Right renal pelvis (tissue), 4 donors: ENCODE data around the gene CACFD1. TPM values are rescaled to one million over a fixed set of nuclear protein-coding genes. Genes with fewer than 3 reads are reported as not detected.

Source experiments
- DNase-seq, 4 donors: peaks; one replicate each; pipeline ENCODE4 v3.0.0-alpha.2; 2013; ENCODE audit warnings: low read depth in 4 of 4, low spot score in 3 of 4, missing footprints in 1 of 4
- polyA plus RNA-seq, 4 donors: library from polyadenylated mRNA; unstranded; fragments of 120-200 nt; gene quantifications; one replicate each; pipeline ENCODE4 v1.2.1, GENCODE V29; 2013; ENCODE audit not compliant: insufficient read length in 4 of 4

CACFD1 gene
- polyA plus RNA-seq = 10 to 100 TPM; 25.4 to 40.6 (median 28.5) TPM

DNA sequence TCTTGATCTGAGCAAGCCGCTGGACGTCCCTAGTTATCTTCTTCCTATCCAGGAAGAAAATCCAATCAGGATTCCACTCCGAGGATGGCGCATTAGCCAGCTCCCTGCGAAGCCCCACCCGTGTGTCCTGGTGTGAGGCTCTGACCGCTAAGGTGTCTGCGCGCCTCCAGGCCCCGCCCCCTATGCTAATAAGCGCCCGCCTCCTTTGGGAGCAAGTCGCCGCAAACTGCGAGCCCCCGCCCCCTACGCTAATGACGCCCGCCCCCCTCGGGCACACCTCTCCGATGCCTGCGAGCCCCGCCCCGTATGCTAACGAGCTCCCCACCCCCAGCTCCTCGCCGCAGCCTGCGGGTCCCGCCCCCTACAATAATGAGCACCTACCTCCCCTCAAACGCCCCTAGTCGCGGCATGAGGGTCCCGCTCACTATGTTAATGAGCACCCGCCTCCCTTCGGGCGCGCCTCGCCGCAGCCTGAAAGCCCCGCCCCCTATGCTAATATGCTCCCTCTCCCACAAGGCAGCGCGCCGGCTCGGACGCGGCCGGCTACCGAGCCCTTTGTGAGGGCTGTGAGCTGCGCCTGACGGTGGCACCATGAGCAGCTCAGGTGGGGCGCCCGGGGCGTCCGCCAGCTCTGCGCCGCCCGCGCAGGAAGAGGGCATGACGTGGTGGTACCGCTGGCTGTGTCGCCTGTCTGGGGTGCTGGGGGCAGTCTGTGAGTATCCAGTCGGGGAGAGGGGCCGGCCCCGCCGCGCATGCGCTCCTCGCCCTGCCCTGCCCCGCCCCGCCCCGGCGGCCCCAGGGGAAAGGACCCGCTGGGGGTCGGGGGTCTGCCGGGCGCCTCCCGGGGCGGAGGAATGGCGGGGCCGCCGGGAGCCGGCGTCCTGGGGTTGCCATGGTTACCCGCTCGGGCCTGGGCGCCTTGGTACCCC, at the start of gene CACFD1:
CACFD1 (plus strand) TSS at position 503 of the 929 bp plus-strand sequence; CDS start at position 592, 89 bp downstream.
- DNase-seq = peak; percentile 87 to 94 (median 92)

DNA sequence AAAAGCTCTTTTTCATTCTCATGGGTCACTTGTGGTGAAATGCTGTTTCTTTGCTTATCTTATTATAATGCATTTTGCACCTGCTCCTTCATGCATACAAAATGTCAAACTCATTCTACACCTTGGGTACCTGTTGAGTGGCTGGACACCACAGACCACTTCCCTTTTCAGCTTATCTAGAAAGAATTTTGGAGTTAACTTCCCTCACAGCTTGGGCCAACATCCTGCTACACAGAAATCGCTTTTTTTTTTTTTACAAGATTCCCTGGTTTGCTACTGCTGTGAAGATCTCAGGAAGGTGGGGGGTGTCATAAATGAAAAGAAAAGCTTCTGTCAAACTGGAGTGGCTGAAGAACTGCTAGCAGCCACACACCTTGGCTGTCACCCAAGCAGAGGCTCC, 44.6 kb upstream of the CACFD1 start:
- no peak for DNase-seq

DNA sequence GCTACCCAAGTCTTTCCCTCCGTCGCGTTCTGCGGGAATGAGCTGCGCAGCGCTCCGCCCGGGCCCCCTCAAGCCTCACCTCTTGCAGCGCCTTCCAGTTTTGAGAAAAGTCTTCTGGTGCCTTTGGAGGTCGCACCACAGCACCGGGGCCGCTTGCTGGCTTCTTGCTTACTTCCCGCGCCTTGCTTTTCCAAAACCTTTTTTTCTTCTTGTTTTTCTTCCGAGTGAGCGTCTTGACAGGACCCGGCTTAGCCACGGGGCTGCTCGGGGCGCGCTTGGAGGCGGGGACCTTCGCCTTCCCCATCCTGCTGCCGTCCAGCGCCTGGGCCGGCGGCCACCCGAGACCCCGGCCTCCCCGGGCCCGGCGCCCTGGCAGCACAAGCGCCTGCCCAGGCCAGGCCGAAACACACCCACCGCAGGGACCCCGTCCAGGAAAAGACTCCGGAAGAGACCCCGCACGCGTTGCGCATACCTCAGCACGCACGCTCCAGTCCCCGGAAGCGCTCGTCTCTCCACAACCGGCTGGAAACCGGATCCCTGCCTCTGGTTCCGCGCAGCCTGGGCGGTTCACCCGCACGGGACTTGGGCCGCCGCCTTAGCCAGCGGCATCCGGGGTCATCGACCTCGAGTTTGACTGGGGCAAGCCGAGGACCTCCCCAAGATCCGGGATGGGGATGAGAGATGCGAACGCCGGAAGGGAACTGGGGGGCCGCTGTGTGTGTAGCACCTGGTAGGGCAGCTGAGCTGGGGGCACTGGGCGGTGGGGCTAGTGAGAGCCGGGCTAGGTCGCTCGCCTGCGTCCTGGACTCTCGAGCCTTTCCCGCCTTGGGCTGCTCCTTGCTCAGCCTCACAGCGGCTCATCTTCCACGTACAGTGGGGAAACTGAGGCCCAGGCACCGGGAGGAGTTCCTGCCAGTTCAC, 42.0 kb upstream of the CACFD1 start, which contains the start of gene REXO4:
REXO4 (minus strand) TSS at position 470 of the 921 bp plus-strand sequence; CDS start at position 304, 166 bp downstream.
- DNase-seq = peak; percentile 70 to 88 (median 77)

GRCh38 chr9:133419005-133419404, 40.8 kb upstream of the CACFD1 start:
- DNase-seq = no peak

DNA sequence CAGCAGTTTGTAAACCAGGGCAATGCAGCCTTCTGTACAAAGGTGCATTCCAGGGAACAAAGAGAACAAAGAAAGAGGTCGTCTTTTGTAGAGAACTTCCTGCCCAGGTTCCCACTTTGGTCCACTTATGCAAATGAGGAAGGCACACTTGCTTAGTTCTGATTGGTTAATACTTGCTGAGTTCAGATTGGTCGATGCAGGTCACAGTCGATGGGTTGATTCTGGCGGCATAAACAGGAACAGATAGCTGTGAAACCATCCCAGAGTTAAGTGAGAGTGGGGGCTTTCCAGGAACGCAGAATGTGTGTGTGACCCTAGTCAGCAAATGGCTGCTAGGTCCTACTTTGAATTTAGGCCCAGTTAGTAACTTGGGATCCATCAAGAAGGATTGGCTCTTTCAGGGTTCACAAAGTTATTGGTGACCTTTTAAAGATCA, 39.4 kb upstream of the CACFD1 start:
- DNase-seq = no peak

GRCh38 chr9:133421615-133422542, 37.9 kb upstream of the CACFD1 start, which contains the start of gene ADAMTS13:
TSS of gene ADAMTS13 (plus strand) at chr9:133422367. CDS start at chr9:133422444, 77 bp downstream.
- no peak for DNase-seq

DNA sequence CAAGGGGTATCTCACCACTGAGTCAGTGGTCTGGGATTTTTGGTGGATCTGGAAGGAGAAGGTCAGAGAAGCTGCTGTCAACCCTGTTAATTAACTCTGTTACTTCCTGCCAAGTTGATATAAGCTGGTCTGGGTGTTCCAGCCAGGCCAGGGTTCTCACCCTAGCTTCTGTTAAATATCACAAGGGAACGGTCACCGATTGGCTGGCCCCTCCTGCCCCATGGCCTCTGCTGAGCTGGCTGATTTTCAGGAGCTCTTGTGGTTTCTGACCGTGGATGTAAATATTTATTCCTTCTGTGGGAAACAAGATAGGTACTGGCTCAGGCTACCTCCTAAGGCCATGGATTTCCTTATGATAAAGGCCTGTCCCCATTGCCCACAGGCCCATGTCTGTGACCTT, 36.6 kb upstream of the CACFD1 start:
- no peak for DNase-seq

GRCh38 chr9:133424187-133424586, 35.6 kb upstream of the CACFD1 start:
- DNase-seq = no peak

GRCh38 chr9:133425049-133425632, 34.6 kb upstream of the CACFD1 start:
- DNase-seq = no peak

DNA sequence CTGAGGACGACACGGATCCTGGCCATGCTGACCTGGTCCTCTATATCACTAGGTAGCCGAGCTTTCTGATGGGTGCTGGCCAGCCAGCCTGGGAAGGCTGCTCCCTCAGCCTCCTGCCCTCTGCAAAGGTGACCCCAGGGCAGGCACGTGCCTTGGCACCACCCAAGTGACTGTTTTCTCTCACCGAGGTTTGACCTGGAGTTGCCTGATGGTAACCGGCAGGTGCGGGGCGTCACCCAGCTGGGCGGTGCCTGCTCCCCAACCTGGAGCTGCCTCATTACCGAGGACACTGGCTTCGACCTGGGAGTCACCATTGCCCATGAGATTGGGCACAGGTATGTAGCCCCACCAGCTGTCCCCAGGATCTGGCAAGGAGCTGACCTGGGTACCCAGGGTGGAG, 33.8 kb upstream of the CACFD1 start:
- DNase-seq = no peak

DNA sequence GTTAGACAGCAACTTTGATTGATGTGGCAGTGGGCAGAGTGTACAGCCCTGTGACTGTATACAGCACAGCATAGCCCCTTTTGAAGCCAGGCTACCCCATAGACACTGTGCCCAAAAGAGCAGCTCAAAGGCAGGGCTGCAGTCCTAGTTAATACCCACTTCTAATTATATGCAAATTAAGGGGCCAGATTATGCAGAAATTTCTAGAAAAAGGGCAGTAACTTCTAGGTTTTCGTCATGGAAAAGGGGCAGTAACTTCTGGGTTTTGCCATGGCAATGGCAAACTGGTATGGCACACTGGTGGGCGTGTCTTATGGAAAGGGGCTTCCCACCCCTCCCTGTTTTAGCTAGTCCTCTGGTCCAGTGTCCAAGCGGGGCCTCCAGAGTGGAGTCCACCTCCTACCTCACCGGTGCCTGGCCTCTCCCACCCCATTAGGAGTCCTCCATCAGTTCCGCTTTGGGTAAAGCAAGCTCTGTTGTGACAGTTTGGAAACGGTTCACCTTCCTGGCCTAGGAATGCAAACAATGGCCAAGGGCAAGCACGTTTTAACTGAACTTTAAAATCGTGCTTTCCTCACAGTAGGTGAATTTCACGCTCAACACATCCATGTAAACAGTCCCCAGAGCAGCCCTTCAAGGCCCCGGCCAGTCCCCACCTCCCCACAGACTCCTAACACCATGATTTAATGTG, 32.0 kb upstream of the CACFD1 start:
- DNase-seq = no peak

DNA sequence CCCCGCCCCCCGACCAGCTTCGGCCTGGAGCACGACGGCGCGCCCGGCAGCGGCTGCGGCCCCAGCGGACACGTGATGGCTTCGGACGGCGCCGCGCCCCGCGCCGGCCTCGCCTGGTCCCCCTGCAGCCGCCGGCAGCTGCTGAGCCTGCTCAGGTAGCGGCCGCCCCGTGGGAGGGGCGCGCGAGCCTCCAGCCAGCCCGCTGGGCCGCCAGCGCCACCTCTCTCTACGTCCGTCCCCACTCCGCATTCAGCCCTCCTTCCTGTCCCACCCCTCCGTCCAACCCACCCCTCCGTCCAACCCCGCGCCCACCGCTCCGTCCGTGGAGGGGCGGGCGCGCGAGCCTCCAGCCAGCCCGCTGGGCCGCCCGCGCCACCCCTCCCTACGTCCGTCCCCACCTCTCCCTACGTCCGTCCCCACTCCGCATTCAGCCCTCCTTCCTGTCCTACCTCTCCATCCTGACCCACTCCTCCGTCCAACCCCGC, 31.1 kb upstream of the CACFD1 start:
- DNase-seq = peak in 2 of 4 donors; percentile 20 to 35

GRCh38 chr9:133429214-133429613, 30.6 kb upstream of the CACFD1 start:
- DNase-seq = no peak

GRCh38 chr9:133429641-133430161, 30.1 kb upstream of the CACFD1 start:
- peak in 1 of 4 donors; percentile 31 for DNase-seq

GRCh38 chr9:133430244-133430643, 29.5 kb upstream of the CACFD1 start:
- no peak for DNase-seq

DNA sequence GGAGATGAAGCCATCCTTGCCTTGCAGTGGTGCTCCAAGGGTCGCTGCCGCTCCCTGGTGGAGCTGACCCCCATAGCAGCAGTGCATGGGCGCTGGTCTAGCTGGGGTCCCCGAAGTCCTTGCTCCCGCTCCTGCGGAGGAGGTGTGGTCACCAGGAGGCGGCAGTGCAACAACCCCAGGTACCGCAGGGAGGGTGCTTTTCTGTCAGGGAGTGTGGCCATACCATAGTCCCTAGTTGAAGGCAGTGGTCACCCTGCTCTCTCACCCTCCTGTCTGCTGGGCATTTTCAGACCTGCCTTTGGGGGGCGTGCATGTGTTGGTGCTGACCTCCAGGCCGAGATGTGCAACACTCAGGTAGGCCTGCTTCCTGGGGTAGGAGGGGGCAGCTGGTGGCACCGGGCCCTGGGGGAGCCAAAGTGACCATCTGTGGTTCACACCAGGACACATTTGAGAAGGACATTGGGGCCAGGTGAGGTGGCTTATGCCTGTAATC, 26.4 kb upstream of the CACFD1 start:
- DNase-seq = no peak

GRCh38 chr9:133436681-133437080, 23.1 kb upstream of the CACFD1 start:
- no peak for DNase-seq
